HepG2 (cell line): ENCODE data around the gene BCL2L1. TPM values are rescaled to one million over a fixed set of nuclear protein-coding genes. Genes with fewer than 3 reads are reported as not detected.
A peak's percentile ranks its signal among the peaks of the same experiment; 100 is the strongest.

Experiments
- ATM ChIP-seq: fragments of 450-650 bp; IDR thresholded peaks from 2 replicates; pipeline ENCODE4 v1.7.1; 2017; ENCODE audit warnings: mild to moderate bottlenecking, borderline replicate concordance
- CCAR2 ChIP-seq: fragments of 200-400 bp; formaldehyde crosslinking; optimal IDR thresholded peaks from 2 replicates; pipeline ENCODE3; 2018; ENCODE audit warnings: low read depth, mild to moderate bottlenecking, low read length, moderate library complexity
- GRHL1 ChIP-seq: sonication (generic); formaldehyde crosslinking; conservative IDR thresholded peaks from 2 replicates; pipeline ENCODE4 v1.8.0; 2022; ENCODE audit warnings: missing genetic modification reagents
- HDAC2 ChIP-seq: sonication (generic); formaldehyde crosslinking; IDR thresholded peaks from 2 replicates; pipeline ENCODE4 v1.4.0; 2020; ENCODE audit warnings: missing genetic modification reagents
- NCOA2 ChIP-seq: sonication (generic); formaldehyde crosslinking; IDR thresholded peaks from 2 replicates; pipeline ENCODE4 v1.8.0; 2022; ENCODE audit warnings: inconsistent platforms
- RNF219 ChIP-seq: sonication (generic); formaldehyde crosslinking; IDR thresholded peaks from 2 replicates; pipeline ENCODE4 v1.5.0; 2020; ENCODE audit warnings: mild to moderate bottlenecking, missing genetic modification reagents
- SP5 ChIP-seq: IDR thresholded peaks from 2 replicates; pipeline ENCODE4 v1.6.1; 2016; ENCODE audit warnings: low read depth, borderline replicate concordance
- SRY ChIP-seq: sonication (generic); formaldehyde crosslinking; IDR thresholded peaks from 2 replicates; pipeline ENCODE4 v1.8.0; 2022; ENCODE audit warnings: mild to moderate bottlenecking, missing genetic modification reagents
- TAF15 ChIP-seq: fragments of 200-400 bp; formaldehyde crosslinking; IDR thresholded peaks from one replicate; pipeline ENCODE4 v1.6.1; 2018; ENCODE audit warnings: mild to moderate bottlenecking, low read depth, low read length; ENCODE audit not compliant: poor library complexity, severe bottlenecking
- XRCC5 ChIP-seq: fragments of 200-400 bp; formaldehyde crosslinking; optimal IDR thresholded peaks from 2 replicates; pipeline ENCODE3; 2017; ENCODE audit warnings: mild to moderate bottlenecking, low read length
- ZFP41 ChIP-seq: sonication (generic); formaldehyde crosslinking; IDR thresholded peaks from 2 replicates; pipeline ENCODE4 v1.4.0; 2020; ENCODE audit warnings: mild to moderate bottlenecking, missing genetic modification reagents, borderline replicate concordance
- ZNF10 ChIP-seq: sonication (generic); formaldehyde crosslinking; IDR thresholded peaks from 2 replicates; pipeline ENCODE4 v1.4.0; 2020; ENCODE audit warnings: mild to moderate bottlenecking, low read depth, missing genetic modification reagents, borderline replicate concordance
- ZNF264 ChIP-seq: sonication (generic); formaldehyde crosslinking; IDR thresholded peaks from 2 replicates; pipeline ENCODE4 v1.4.0; 2020; ENCODE audit warnings: missing genetic modification reagents
- polyA plus RNA-seq, 8 experiments: library from polyadenylated mRNA; depleted of rRNA in 3 of 8; stranded (reverse) in 7 of 8; unstranded in 1 of 8; fragments of >200 nt; fragmentation: Illumina TruSeq in 4 of 8; extraction: Trizol in 4 of 8; gene quantifications; 2 replicates each; pipeline versions ENCODE4 v1.2.1 to v1.2.3, GENCODE V29; 2011 to 2016; ENCODE audit warnings: low read depth in 4 of 8, missing spikeins in 1 of 8, mixed read lengths in 1 of 8; ENCODE audit not compliant: insufficient read depth in 1 of 8
- total RNA-seq, 5 experiments: library from RNA; depleted of rRNA; stranded (reverse); fragments of >200 nt; fragmentation: Illumina TruSeq; extraction: Trizol; gene quantifications; 2 replicates each; pipeline ENCODE4 v1.2.3, GENCODE V29; 2016; ENCODE audit warnings: low read depth in 1 of 5
- TF ChIP-seq, protein P1 (sequence below): sonication (generic); formaldehyde crosslinking; IDR thresholded peaks from 2 replicates; pipeline ENCODE4 v1.4.0; 2020; ENCODE audit warnings: missing genetic modification reagents, mild to moderate bottlenecking, borderline replicate concordance
- TF ChIP-seq, protein P2 (sequence below): sonication (generic); formaldehyde crosslinking; IDR thresholded peaks from 2 replicates; pipeline ENCODE4 v1.9.0; 2021; ENCODE audit warnings: mild to moderate bottlenecking, missing genetic modification reagents

The BCL2L1 gene
- total and polyA plus RNA-seq, 2 of the 13 experiments (the other 11 are each of a cell fraction or from before 2014, with no cell fraction given) = 164 to 258 TPM

- TF ChIP-seq, protein P1, sequence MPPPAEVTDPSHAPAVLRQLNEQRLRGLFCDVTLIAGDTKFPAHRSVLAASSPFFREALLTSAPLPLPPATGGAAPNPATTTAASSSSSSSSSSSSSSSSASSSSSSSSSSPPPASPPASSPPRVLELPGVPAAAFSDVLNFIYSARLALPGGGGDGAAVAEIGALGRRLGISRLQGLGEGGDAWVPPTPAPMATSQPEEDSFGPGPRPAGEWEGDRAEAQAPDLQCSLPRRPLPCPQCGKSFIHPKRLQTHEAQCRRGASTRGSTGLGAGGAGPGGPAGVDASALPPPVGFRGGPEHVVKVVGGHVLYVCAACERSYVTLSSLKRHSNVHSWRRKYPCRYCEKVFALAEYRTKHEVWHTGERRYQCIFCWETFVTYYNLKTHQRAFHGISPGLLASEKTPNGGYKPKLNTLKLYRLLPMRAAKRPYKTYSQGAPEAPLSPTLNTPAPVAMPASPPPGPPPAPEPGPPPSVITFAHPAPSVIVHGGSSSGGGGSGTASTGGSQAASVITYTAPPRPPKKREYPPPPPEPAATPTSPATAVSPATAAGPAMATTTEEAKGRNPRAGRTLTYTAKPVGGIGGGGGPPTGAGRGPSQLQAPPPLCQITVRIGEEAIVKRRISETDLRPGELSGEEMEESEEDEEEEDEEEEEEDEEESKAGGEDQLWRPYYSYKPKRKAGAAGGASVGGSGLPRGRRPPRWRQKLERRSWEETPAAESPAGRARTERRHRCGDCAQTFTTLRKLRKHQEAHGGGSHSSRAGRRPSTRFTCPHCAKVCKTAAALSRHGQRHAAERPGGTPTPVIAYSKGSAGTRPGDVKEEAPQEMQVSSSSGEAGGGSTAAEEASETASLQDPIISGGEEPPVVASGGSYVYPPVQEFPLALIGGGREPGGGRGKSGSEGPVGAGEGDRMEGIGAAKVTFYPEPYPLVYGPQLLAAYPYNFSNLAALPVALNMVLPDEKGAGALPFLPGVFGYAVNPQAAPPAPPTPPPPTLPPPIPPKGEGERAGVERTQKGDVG = peak; percentile 95
- TF ChIP-seq ZNF10 (no peak), NCOA2 (CRISPR knock-in tag) (peak; percentile 10; the same call in 1 of the 2 replicates), TAF15 (no peak), ZNF264 (peak; percentile 66; the same call in 1 of the 2 replicates), HDAC2 (peak; percentile 69), ZFP41 (CRISPR knock-in tag) (peak; percentile 92), CCAR2 (no peak), XRCC5 (peak; percentile 96), RNF219 (CRISPR knock-in tag) (no peak), ATM (no peak), SP5 (CRISPR knock-in tag) (peak; percentile 51), SRY (CRISPR knock-in tag) (peak; percentile 62), GRHL1 (CRISPR knock-in tag) (no peak)
- TF ChIP-seq, protein P2, sequence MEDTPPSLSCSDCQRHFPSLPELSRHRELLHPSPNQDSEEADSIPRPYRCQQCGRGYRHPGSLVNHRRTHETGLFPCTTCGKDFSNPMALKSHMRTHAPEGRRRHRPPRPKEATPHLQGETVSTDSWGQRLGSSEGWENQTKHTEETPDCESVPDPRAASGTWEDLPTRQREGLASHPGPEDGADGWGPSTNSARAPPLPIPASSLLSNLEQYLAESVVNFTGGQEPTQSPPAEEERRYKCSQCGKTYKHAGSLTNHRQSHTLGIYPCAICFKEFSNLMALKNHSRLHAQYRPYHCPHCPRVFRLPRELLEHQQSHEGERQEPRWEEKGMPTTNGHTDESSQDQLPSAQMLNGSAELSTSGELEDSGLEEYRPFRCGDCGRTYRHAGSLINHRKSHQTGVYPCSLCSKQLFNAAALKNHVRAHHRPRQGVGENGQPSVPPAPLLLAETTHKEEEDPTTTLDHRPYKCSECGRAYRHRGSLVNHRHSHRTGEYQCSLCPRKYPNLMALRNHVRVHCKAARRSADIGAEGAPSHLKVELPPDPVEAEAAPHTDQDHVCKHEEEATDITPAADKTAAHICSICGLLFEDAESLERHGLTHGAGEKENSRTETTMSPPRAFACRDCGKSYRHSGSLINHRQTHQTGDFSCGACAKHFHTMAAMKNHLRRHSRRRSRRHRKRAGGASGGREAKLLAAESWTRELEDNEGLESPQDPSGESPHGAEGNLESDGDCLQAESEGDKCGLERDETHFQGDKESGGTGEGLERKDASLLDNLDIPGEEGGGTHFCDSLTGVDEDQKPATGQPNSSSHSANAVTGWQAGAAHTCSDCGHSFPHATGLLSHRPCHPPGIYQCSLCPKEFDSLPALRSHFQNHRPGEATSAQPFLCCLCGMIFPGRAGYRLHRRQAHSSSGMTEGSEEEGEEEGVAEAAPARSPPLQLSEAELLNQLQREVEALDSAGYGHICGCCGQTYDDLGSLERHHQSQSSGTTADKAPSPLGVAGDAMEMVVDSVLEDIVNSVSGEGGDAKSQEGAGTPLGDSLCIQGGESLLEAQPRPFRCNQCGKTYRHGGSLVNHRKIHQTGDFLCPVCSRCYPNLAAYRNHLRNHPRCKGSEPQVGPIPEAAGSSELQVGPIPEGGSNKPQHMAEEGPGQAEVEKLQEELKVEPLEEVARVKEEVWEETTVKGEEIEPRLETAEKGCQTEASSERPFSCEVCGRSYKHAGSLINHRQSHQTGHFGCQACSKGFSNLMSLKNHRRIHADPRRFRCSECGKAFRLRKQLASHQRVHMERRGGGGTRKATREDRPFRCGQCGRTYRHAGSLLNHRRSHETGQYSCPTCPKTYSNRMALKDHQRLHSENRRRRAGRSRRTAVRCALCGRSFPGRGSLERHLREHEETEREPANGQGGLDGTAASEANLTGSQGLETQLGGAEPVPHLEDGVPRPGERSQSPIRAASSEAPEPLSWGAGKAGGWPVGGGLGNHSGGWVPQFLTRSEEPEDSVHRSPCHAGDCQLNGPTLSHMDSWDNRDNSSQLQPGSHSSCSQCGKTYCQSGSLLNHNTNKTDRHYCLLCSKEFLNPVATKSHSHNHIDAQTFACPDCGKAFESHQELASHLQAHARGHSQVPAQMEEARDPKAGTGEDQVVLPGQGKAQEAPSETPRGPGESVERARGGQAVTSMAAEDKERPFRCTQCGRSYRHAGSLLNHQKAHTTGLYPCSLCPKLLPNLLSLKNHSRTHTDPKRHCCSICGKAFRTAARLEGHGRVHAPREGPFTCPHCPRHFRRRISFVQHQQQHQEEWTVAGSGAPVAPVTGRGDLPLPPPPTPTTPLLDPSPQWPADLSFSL (CRISPR knock-in tag) = no peak
These were observed 831 bp upstream of the BCL2L1 start (continued) for GRCh38 chr20:31723319-31724078.
